HTERT RPE-1 (cell line): Measurements from ENCODE around the gene S100Z.
"Not testable (repeated sequence)": the region's sequence is repeated elsewhere in the genome, so short reads cannot be mapped to it uniquely, and the experiment has no call there.

Source experiments
- in situ Hi-C: fragments of 300-500 bp; cut with MboI; formaldehyde crosslinking; loops from 4 replicates; pipeline ENCODE4 v1.14.3; 2020; ENCODE audit warnings: low sequenced_read_pairs

The S100Z gene

DNA sequence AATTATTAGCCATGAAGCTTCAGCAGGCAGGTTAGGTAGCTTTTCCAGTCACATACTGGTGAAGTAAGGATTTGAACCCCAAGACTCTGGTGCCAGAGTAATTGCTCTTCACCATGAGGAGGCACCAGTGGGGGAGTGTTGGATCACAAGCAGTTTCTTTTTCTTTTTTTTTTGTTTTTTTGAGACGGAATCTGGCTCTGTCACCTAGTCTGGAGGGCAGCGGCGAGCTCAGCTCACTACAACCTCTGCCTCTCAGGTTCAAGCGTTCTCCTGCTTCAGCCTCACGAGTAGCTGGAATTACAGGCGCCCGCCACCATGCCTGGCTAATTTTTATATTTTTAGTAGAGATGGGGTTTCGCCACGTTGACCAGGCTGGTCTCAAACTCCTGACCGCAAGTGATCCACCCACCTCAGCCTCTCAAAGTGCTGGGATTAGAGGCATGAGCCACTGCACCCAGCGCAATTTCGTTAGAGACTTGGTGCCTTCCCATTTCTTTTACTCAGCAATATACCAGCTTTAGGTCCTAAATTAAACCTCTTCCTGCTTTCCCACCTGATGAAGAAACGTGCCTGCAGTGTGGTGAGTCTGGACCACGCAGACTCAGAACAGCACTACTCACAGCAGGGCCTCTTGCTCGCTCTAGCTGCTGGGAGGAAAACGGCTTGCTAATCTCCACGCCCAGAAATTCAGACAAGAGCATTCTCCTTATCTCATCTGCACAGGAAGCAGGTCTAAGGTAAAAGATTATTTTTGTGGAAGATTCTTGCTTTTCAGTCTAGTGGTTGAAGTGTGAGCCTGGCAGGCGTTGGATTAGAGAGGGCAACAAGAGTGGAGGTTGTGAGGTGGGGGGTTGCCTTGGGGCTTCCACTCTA, at the start of gene S100Z:
TSS of gene S100Z (plus strand) at position 596 of the 873 bp plus-strand sequence. CDS start 25,346 bp downstream, outside the sequence.
- in situ Hi-C loops = no loop called here

DNA sequence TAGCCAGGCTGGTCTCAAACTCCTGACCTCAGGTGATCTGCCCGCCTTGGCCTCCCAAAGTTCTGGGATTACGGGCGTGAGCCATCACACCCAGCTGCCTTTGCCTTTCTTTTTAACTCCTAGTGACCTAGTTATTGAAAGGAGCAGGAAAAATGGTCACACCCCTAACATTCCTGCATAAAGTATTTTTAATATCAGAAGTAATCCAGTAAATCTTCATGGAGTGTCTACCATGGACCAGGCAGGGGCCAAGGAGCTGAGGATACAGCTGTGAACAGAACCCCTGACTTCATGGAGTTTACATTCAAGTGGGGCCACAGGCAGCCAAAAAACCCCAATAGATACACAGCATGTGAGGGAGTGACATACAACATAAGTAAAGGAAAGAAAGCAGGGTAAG, 49.2 kb upstream of the S100Z start:
- in situ Hi-C loops = no loop called here

GRCh38 chr5:76801159-76801802, 48.5 kb upstream of the S100Z start:
- in situ Hi-C loops = no loop called here

GRCh38 chr5:76801803-76802195, 48.0 kb upstream of the S100Z start:
- in situ Hi-C loops = no loop called here

GRCh38 chr5:76804266-76804665, 45.5 kb upstream of the S100Z start:
- in situ Hi-C loops = no loop called here

DNA sequence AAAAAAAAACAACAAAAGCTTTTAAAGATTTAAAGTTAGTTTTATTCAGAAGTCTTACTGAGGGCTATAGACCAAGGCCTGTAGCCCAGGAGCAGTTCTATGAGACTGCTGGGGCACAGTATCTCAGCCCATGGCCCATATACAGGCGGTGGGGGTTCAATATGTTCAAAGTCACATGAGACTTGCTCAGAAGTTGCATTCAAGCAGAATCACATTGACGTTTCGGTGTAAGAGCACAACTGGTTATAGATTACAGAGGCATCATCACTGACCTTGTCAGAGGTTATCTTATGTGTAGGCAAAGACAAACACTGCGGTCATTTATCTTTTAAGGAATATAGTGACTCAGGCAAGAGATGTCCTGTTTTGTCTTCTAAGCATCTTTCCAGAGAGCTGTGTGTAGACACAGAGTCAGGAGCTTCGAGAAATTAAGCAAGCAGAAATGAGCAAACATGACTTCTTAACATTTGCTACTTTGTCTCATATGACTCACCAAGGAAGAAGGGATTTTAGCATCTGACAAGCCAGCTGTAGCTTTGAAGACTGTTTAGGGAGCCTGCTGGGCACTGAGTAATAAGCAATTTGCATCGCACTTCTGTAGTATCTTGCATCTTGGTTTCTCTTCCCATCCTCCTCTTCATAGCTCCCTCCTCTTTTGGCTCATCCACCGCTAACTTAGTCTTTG, 43.9 kb upstream of the S100Z start:
- in situ Hi-C loops = no loop called here

- in situ Hi-C loops = no loop called here
Observed at GRCh38 chr5:76807296-76807695, 42.5 kb upstream of the S100Z start.

- in situ Hi-C loops = no loop called here
Observed at GRCh38 chr5:76808141-76808691, 41.6 kb upstream of the S100Z start.

DNA sequence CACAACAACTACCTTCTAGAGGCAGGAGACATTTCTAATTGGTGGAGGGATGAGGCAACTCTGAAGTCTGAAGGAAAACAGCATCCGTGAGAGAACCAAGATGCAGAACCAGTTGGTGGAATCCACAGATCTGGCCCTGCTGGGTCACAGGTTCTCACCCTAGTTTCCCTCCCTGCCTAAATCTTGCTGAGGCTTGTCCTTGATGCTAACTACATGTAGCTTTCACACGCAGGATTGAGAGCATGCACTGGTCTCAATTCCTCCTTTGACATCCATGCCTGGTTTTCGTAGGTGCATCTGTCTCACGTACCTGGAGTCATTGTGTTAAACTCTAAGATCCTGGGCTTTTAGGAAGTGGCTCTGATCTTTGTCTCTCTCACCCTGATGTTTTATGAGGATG, 40.7 kb upstream of the S100Z start:
- in situ Hi-C loops = no loop called here

- in situ Hi-C loops = no loop called here
Observed at GRCh38 chr5:76810236-76810635, 39.6 kb upstream of the S100Z start.

DNA sequence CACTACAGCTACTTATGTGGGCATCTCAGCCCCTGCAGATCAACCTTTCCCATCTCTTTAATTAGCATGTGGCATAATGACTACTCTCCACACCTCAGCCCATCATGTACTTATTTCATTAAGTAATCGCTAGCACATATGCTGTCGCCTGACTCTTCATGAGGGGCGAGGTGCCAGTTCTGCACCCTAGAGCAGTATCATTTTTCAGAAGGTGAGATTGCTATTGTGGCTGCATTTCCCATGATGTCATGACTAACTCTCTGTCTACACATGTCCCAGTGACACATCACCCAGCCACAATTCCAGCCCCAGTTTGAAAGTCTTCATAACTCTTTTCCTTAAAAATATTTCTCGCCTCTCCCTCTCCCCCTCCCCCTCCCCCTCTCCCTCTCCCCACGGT, 38.6 kb upstream of the S100Z start:
- in situ Hi-C loops = no loop called here

- in situ Hi-C loops = not testable (repeated sequence)
Observed at GRCh38 chr5:76812209-76812608, 37.6 kb upstream of the S100Z start.

- in situ Hi-C loops = no loop called here
Observed at GRCh38 chr5:76813982-76814562, 35.7 kb upstream of the S100Z start.

- in situ Hi-C loops = no loop called here
Observed at GRCh38 chr5:76816110-76816831, 33.5 kb upstream of the S100Z start.

- in situ Hi-C loops = no loop called here
Observed at GRCh38 chr5:76818844-76819831, 30.7 kb upstream of the S100Z start, which contains the start of gene F2RL1. Gene F2RL1, plus strand, starts transcription at chr5:76819030. Its CDS starts 153 bp downstream, at chr5:76819183.

DNA sequence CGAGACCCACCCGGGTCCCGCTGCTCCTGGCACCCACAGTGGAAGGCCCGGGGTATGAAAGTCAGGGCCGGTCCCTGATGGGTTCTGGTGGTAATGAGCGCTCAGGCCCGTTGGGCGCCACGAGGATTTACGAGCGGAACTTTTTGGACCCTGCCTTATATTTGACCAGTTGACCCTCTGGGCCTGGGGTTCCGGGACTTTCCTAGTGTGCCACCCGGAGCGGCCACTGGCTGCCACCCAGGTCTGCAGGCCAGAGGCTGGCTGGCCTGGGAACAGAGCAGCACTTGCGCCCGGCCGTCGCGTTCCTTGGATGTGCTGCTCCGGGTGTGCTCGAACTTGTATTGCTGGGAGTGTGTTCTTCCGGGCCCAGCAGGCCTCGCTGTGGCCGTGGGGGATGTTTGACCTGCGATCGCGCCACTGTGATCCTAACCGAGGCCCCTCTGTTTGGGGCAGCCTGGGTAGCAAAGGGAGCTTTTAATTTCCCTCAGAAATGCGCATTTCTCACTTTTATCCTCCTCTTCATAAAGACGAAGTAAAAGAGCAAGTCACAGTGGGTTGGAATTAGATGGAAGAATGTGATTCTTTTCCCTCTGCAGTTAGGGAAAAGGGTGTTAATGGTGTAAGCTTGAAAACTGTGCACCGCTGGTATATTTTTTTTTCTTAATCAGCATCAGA, 29.8 kb upstream of the S100Z start:
- in situ Hi-C loops = no loop called here

DNA sequence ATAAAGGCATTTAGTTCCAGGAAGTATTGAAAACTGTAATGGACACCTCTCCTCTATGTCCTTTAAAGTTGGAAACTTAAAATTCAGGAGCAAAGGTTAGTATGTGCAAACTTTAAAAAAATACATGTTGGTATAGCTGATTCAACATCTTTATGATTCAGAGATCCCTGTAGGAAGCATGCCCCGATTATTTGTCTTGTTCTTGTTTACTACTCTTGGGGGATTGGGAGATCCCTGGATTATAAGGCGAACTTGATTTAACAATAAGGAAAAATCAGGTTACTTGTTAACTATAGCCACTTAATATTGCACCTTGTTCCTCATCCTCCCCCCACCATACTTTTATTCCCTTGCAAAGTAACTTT, 29.3 kb upstream of the S100Z start:
- in situ Hi-C loops = no loop called here

GRCh38 chr5:76821136-76821535, 28.7 kb upstream of the S100Z start:
- in situ Hi-C loops = no loop called here
